GM23338 (cell line): ENCODE measurements around the gene UGGT2. TPM values are rescaled to one million over a fixed set of nuclear protein-coding genes. Genes with fewer than 3 reads are reported as not detected.

Experiments used
- ATAC-seq: fragments of 200-7000 bp; cut with Tn5 transposase; 3 replicates; pipeline ENCODE4 v1.9.1; 2020
- DNase-seq: peaks from one replicate; pipeline ENCODE4 v3.0.0-alpha.2; 2015; ENCODE audit warnings: low spot score
- H2AFZ ChIP-seq: fragments of 200-600 bp; sonication (generic); 2 replicates; pipeline ENCODE4 v1.8.0; 2016; ENCODE audit warnings: antibody characterized with exemption, mild to moderate bottlenecking, moderate library complexity
- H3F3A ChIP-seq: fragments of 200-600 bp; sonication (generic); replicated peaks from 2 replicates; pipeline ENCODE4 v1.8.0; 2017; ENCODE audit warnings: antibody characterized with exemption, mixed run types, low read depth
- H3K27ac ChIP-seq: fragments of 200-600 bp; sonication (generic); 2 replicates; pipeline ENCODE4 v1.6.1; 2016; ENCODE audit warnings: low read depth
- H3K27me3 ChIP-seq: fragments of 200-600 bp; sonication (generic); 2 replicates; pipeline ENCODE4 v1.8.0; 2016; ENCODE audit warnings: mild to moderate bottlenecking, mixed run types, moderate library complexity; ENCODE audit not compliant: insufficient read depth
- H3K36me3 ChIP-seq: fragments of 200-600 bp; sonication (generic); 2 replicates; pipeline ENCODE4 v1.8.0; 2016; ENCODE audit warnings: mild to moderate bottlenecking; ENCODE audit not compliant: insufficient read depth
- H3K4me1 ChIP-seq: fragments of 200-600 bp; sonication (generic); 2 replicates; pipeline ENCODE4 v1.8.0; 2016; ENCODE audit warnings: mild to moderate bottlenecking, moderate library complexity; ENCODE audit not compliant: insufficient read depth
- H3K4me2 ChIP-seq: fragments of 200-600 bp; sonication (generic); 2 replicates; pipeline ENCODE4 v1.7.1; 2017; ENCODE audit warnings: mixed run types
- H3K4me3 ChIP-seq: fragments of 200-600 bp; sonication (generic); 2 replicates; pipeline ENCODE4 v1.6.1; 2016; ENCODE audit warnings: mixed run types
- H3K79me2 ChIP-seq: fragments of 200-600 bp; sonication (generic); replicated peaks from 2 replicates; pipeline ENCODE4 v1.8.0; 2017; ENCODE audit warnings: mild to moderate bottlenecking; ENCODE audit not compliant: insufficient read depth
- H3K9me2 ChIP-seq: fragments of 200-600 bp; sonication (generic); 2 replicates; pipeline ENCODE4 v1.8.0; 2017; ENCODE audit not compliant: insufficient read depth
- H4K20me1 ChIP-seq: fragments of 200-600 bp; sonication (generic); replicated peaks from 2 replicates; pipeline ENCODE4 v1.8.0; 2017; ENCODE audit warnings: mild to moderate bottlenecking; ENCODE audit not compliant: insufficient read depth
- H3K27ac Mint-ChIP-seq: 2 replicates; pipeline ENCODE4 v1.8.0; 2020; ENCODE audit warnings: inconsistent platforms, mild to moderate bottlenecking, moderate library complexity, mixed read lengths
- H3K27me3 Mint-ChIP-seq: 3 replicates; pipeline ENCODE4 v1.8.0; 2022; ENCODE audit warnings: low read depth, mild to moderate bottlenecking, moderate library complexity, mixed read lengths, inconsistent platforms; ENCODE audit not compliant: insufficient read depth, poor library complexity
- H3K36me3 Mint-ChIP-seq: 3 replicates; pipeline ENCODE4 v1.8.0; 2021; ENCODE audit warnings: low read depth, mild to moderate bottlenecking, inconsistent platforms, moderate library complexity, mixed read lengths
- H3K4me1 Mint-ChIP-seq: 3 replicates; pipeline ENCODE4 v1.8.0; 2020; ENCODE audit warnings: mild to moderate bottlenecking, inconsistent platforms, mixed read lengths
- H3K4me3 Mint-ChIP-seq: 3 replicates; pipeline ENCODE4 v1.8.0; 2021; ENCODE audit warnings: moderate library complexity, mild to moderate bottlenecking, inconsistent platforms, mixed read lengths
- H3K9me3 Mint-ChIP-seq: 3 replicates; pipeline ENCODE4 v1.8.0; 2020; ENCODE audit warnings: moderate library complexity, mild to moderate bottlenecking, inconsistent platforms, mixed read lengths
- CREB1 ChIP-seq: fragments of 250-450 bp; sonication (Bioruptor Pico); IDR thresholded peaks from 2 replicates; pipeline ENCODE4 v1.5.0; 2020; ENCODE audit warnings: low read depth, mild to moderate bottlenecking, moderate library complexity
- CTCF ChIP-seq, 2 experiments: fragments of 200-600 bp in 1 of 2; sonication (generic) in 1 of 2; conservative IDR thresholded peaks; 2 replicates each; pipeline versions ENCODE4 v1.5.1 to v1.6.1; 2016 to 2017; ENCODE audit warnings: antibody characterized with exemption in 2 of 2, low read depth in 2 of 2, mild to moderate bottlenecking in 2 of 2, moderate library complexity in 1 of 2
- EZH2 ChIP-seq: fragments of 200-600 bp; sonication (generic); IDR thresholded peaks from one replicate; pipeline ENCODE4 v1.8.0; 2017; ENCODE audit warnings: antibody characterized with exemption, mild to moderate bottlenecking, low read depth; ENCODE audit not compliant: unreplicated experiment
- EZH2phosphoT487 ChIP-seq: fragments of 200-600 bp; sonication (generic); IDR thresholded peaks from one replicate; pipeline ENCODE4 v1.8.1; 2018; ENCODE audit warnings: antibody characterized with exemption; ENCODE audit not compliant: unreplicated experiment
- JUNB ChIP-seq: IDR thresholded peaks from one replicate; pipeline ENCODE4 v1.6.1; 2016; ENCODE audit warnings: antibody characterized with exemption; ENCODE audit not compliant: unreplicated experiment
- NANOG ChIP-seq: IDR thresholded peaks from 2 replicates; pipeline ENCODE4 v1.6.1; 2016; ENCODE audit warnings: antibody characterized with exemption, borderline replicate concordance
- POLR2AphosphoS5 ChIP-seq: IDR thresholded peaks from 2 replicates; pipeline ENCODE4 v1.6.1; 2016; ENCODE audit warnings: antibody characterized with exemption, low read depth
- STAT1 ChIP-seq: IDR thresholded peaks from one replicate; pipeline ENCODE4 v1.6.1; 2016; ENCODE audit warnings: antibody characterized with exemption; ENCODE audit not compliant: unreplicated experiment
- ZNF114 ChIP-seq: fragments of 250-450 bp; sonication (Bioruptor Pico); IDR thresholded peaks from 2 replicates; pipeline ENCODE4 v1.5.0; 2020; ENCODE audit warnings: mild to moderate bottlenecking, moderate library complexity
- polyA plus RNA-seq: library from polyadenylated mRNA; unstranded; fragments of >200 nt; fragmentation: Nextera tagmentation; extraction: Ambion mirVana; gene quantifications from 2 replicates; pipeline ENCODE4 v1.2.1, GENCODE V29; 2016
- total RNA-seq: library from RNA; depleted of rRNA; stranded (reverse); fragments of >200 nt; shearing (Covaris generic); gene quantifications from 2 replicates; pipeline ENCODE4 v1.2.3, GENCODE V29; 2014
- TF ChIP-seq, protein P1 (sequence below): IDR thresholded peaks from 2 replicates; pipeline ENCODE4 v1.6.1; 2016; ENCODE audit warnings: antibody characterized with exemption
- TF ChIP-seq, protein P2 (sequence below): IDR thresholded peaks from one replicate; pipeline ENCODE4 v1.6.1; 2018; ENCODE audit warnings: antibody characterized with exemption; ENCODE audit not compliant: unreplicated experiment

Gene UGGT2
- total and polyA plus RNA-seq, 2 experiments from 2014 or later: 44.0 to 60.5 TPM

GRCh38 chr13:96041326-96042110, 11.7 kb downstream of the UGGT2 start (continued):
- TF ChIP-seq CTCF (conservative IDR thresholded peaks at IDR 0.05; ENCODE audit: low read depth in 2 of 2): no peak
- no peak for TF ChIP-seq POLR2AphosphoS5
- TF ChIP-seq ZNF114 (CRISPR knock-in tag): no peak
- TF ChIP-seq, protein P1, sequence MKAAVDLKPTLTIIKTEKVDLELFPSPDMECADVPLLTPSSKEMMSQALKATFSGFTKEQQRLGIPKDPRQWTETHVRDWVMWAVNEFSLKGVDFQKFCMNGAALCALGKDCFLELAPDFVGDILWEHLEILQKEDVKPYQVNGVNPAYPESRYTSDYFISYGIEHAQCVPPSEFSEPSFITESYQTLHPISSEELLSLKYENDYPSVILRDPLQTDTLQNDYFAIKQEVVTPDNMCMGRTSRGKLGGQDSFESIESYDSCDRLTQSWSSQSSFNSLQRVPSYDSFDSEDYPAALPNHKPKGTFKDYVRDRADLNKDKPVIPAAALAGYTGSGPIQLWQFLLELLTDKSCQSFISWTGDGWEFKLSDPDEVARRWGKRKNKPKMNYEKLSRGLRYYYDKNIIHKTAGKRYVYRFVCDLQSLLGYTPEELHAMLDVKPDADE: no peak
- TF ChIP-seq EZH2phosphoT487: no peak
- no peak for TF ChIP-seq NANOG
- no peak for TF ChIP-seq CREB1 (CRISPR knock-in tag)
- TF ChIP-seq STAT1: no peak

DNA sequence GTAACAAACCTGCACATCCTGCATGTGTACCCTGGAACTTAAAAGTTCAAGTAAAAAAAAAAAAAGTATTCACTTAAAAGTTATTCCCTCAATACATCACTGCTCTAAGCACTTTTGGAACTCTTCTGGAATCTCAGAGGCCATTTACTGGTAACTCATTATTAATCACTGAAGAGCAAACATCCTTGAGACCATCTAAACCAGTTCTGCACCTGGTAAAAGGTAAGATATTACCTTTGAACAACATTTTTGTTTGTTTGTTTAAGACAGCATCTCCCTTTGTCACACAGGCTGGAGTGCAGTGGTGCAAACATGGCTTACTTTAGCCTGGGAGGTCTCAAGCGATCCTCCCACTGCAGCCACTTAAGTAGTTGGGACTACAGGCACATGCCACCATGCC, 16.7 kb downstream of the UGGT2 start:
- Mint-ChIP-seq H3K4me3 (no peak overlapping the region), H3K27me3 (no peaks in the 10 kb centered on the region), H3K36me3 (peaks cover 61% of the 10 kb centered on the region), H3K4me1 (peaks cover 11% of the 10 kb centered on the region; the same call in 2 of the 3 replicates), H3K27ac (no peak overlapping the region), H3K9me3 (peaks cover 23% of the 10 kb centered on the region)
- Histone ChIP-seq H3F3A (no peaks in the 10 kb centered on the region), H3K27me3 (no peaks in the 10 kb centered on the region), H3K4me1 (peaks cover 7% of the 10 kb centered on the region; the same call in 1 of the 2 replicates), H3K4me3 (no peak overlapping the region), H3K79me2 (peaks cover 94% of the 10 kb centered on the region), H4K20me1 (0 out of 2 replicates have a peak, but pooled peaks cover 8% of the 10 kb centered on the region), H3K36me3 (peaks cover 6% of the 10 kb centered on the region; the same call in 1 of the 2 replicates), H2AFZ (no peak overlapping the region), H3K27ac (no peak overlapping the region), H3K4me2 (no peak overlapping the region), H3K9me2 (no peaks in the 10 kb centered on the region; the same call in 1 of the 2 replicates)
- DNase-seq (no peak), ATAC-seq (no peak)
- TF ChIP-seq JUNB: no peak
- TF ChIP-seq NANOG: no peak
- TF ChIP-seq EZH2phosphoT487: no peak
- TF ChIP-seq, protein P2, sequence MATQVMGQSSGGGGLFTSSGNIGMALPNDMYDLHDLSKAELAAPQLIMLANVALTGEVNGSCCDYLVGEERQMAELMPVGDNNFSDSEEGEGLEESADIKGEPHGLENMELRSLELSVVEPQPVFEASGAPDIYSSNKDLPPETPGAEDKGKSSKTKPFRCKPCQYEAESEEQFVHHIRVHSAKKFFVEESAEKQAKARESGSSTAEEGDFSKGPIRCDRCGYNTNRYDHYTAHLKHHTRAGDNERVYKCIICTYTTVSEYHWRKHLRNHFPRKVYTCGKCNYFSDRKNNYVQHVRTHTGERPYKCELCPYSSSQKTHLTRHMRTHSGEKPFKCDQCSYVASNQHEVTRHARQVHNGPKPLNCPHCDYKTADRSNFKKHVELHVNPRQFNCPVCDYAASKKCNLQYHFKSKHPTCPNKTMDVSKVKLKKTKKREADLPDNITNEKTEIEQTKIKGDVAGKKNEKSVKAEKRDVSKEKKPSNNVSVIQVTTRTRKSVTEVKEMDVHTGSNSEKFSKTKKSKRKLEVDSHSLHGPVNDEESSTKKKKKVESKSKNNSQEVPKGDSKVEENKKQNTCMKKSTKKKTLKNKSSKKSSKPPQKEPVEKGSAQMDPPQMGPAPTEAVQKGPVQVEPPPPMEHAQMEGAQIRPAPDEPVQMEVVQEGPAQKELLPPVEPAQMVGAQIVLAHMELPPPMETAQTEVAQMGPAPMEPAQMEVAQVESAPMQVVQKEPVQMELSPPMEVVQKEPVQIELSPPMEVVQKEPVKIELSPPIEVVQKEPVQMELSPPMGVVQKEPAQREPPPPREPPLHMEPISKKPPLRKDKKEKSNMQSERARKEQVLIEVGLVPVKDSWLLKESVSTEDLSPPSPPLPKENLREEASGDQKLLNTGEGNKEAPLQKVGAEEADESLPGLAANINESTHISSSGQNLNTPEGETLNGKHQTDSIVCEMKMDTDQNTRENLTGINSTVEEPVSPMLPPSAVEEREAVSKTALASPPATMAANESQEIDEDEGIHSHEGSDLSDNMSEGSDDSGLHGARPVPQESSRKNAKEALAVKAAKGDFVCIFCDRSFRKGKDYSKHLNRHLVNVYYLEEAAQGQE: no peak
- TF ChIP-seq STAT1: no peak
- TF ChIP-seq EZH2: no peak
- TF ChIP-seq, protein P1: no peak
